WERI-Rb-1 (cell line): ENCODE measurements around the gene NLGN1.

Experiments
- DNase-seq: peaks from one replicate; pipeline ENCODE4 v3.0.0-alpha.2; 2020
- H3K27ac ChIP-seq: fragments of 250-450 bp; sonication (Bioruptor Pico); 2 replicates; pipeline ENCODE4 v1.5.1; 2020; ENCODE audit warnings: mild to moderate bottlenecking, moderate library complexity
- H3K27me3 ChIP-seq: fragments of 250-450 bp; sonication (Bioruptor Pico); 2 replicates; pipeline ENCODE4 v1.5.1; 2021; ENCODE audit warnings: mild to moderate bottlenecking, low read depth, moderate library complexity; ENCODE audit not compliant: insufficient read depth, severe bottlenecking
- H3K36me3 ChIP-seq: fragments of 250-450 bp; sonication (Bioruptor Pico); 2 replicates; pipeline ENCODE4 v1.5.1; 2020; ENCODE audit warnings: mild to moderate bottlenecking, moderate library complexity
- H3K4me3 ChIP-seq: 2 replicates; pipeline ENCODE4 v1.5.1; 2011; ENCODE audit warnings: low read depth, mild to moderate bottlenecking, control low read depth, low read length
- H3K9me3 ChIP-seq: fragments of 250-450 bp; sonication (Bioruptor Pico); 2 replicates; pipeline ENCODE4 v1.5.1; 2021; ENCODE audit warnings: mild to moderate bottlenecking, moderate library complexity; ENCODE audit not compliant: severe bottlenecking
- TF ChIP-seq, protein P1 (sequence below): IDR thresholded peaks from 2 replicates; pipeline ENCODE4 v1.5.1; 2011; ENCODE audit warnings: low read depth, mild to moderate bottlenecking, control low read depth, inconsistent platforms, low read length

The NLGN1 gene

DNA sequence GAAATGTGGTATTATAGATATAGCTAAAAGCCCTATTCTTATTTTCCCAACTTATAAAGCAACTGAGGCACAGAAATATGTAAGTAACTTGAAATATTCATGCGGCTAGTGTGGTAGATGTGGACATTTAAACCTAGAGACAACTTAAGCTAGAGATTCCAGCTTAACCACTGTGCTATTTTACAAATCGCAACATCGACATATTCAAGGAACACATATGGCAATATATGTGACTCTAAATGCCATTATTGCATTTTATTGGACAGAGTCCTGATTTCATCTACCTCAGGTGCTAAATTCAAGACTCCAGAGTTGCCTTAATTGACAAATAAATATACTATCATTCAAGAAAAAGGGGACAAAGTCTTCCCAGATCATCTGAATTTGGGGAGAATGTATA is 442.3 kb downstream of the NLGN1 start:
- Histone ChIP-seq H3K27me3 (no peaks in the 10 kb centered on the region), H3K27ac (no peak overlapping the region), H3K9me3 (no peaks in the 10 kb centered on the region), H3K36me3 (no peaks in the 10 kb centered on the region), H3K4me3 (no peak overlapping the region)
- no peak for DNase-seq
- TF ChIP-seq, protein P1, sequence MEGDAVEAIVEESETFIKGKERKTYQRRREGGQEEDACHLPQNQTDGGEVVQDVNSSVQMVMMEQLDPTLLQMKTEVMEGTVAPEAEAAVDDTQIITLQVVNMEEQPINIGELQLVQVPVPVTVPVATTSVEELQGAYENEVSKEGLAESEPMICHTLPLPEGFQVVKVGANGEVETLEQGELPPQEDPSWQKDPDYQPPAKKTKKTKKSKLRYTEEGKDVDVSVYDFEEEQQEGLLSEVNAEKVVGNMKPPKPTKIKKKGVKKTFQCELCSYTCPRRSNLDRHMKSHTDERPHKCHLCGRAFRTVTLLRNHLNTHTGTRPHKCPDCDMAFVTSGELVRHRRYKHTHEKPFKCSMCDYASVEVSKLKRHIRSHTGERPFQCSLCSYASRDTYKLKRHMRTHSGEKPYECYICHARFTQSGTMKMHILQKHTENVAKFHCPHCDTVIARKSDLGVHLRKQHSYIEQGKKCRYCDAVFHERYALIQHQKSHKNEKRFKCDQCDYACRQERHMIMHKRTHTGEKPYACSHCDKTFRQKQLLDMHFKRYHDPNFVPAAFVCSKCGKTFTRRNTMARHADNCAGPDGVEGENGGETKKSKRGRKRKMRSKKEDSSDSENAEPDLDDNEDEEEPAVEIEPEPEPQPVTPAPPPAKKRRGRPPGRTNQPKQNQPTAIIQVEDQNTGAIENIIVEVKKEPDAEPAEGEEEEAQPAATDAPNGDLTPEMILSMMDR, result no peak

DNA sequence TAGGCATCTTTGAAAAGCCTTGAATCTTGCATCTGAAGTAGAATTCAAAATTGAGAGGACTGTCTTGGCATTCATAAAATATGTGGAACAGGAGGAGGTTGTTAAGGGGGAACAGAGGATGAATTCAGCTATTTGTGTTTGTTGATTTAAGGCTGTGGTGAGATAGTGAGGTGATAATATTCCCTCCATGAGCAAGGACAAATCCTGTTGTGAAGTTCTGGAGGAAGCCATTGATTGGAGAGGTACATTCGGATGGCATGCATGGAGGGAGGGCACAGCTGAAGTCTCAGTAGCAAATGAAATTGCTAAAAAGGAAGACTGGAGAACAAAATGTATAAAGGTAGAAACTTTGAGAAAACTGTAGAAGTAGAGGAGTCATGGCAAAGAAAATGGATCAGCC is 443.8 kb downstream of the NLGN1 start:
- Histone ChIP-seq H3K4me3 (no peak overlapping the region), H3K27ac (no peak overlapping the region), H3K36me3 (no peaks in the 10 kb centered on the region), H3K9me3 (no peaks in the 10 kb centered on the region), H3K27me3 (no peaks in the 10 kb centered on the region)
- TF ChIP-seq, protein P1, result no peak
- no peak for DNase-seq

DNA sequence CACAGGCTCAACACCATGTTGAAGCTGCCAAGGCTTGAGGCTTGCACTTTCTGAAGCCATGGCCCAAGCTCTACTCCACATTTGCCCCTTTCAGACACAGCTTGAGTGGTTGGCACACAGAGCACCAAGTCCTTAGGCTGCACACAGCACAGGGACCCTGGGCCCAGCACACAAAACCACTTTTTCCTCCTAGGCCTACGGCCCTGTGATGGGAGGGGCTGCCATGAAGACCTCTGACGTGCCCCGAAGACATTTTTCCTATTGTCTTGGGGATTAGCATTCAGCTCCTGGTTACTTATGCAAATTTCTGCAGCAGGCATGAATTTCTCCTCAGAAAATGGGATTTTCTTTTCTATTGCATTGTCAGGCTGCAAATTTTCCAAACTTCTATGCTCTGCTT is 445.5 kb downstream of the NLGN1 start:
- Histone ChIP-seq H3K4me3 (no peak overlapping the region), H3K36me3 (no peaks in the 10 kb centered on the region), H3K9me3 (no peaks in the 10 kb centered on the region), H3K27ac (no peak overlapping the region), H3K27me3 (no peaks in the 10 kb centered on the region)
- TF ChIP-seq, protein P1, result no peak
- DNase-seq, result no peak

DNA sequence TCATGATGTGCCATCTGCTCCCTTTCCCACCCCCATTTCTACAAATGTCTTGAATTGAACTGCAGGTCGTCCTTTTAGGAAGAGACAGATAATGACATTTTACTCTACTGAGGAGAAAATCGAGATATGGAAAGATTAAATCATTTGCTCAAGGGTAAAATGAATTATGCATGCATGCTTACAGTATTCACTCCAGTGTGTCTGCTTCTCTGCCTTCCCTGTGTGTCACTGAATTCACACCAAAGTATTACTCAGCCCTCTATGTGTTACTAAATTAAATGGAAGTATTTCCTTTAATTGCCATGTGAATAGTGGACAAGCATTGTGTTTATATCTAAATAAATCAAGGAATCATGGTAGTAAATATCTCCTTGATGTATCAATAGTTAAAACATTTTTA is 449.0 kb downstream of the NLGN1 start:
- Histone ChIP-seq H3K36me3 (no peaks in the 10 kb centered on the region), H3K27me3 (no peaks in the 10 kb centered on the region), H3K4me3 (no peak overlapping the region), H3K9me3 (no peaks in the 10 kb centered on the region), H3K27ac (no peak overlapping the region)
- TF ChIP-seq, protein P1, result no peak
- DNase-seq, result no peak

DNA sequence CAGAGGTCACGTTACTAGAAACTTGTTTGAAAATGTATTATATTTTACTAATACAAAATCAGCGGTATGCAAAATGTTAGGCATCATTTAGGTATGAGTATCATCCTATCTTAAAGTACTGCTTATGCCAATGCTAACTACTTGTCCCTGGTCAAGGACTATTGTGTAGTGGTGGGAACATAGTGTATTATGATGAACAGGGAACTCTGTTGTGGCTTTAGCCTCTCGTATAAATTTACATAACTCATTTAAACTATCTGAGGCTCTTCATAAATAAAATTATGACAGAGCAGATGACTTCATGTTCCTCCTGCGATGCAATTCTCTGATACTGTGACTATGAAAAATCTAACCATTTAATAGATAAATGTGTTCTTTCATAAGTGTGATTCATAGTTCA is 451.9 kb downstream of the NLGN1 start:
- TF ChIP-seq, protein P1, result no peak
- DNase-seq, result no peak
- no peak overlapping the region for H3K27ac ChIP-seq
- no peak overlapping the region for H3K4me3 ChIP-seq
- H3K9me3 ChIP-seq, result no peaks in the 10 kb centered on the region
- no peaks in the 10 kb centered on the region for H3K36me3 ChIP-seq
- H3K27me3 ChIP-seq, result no peaks in the 10 kb centered on the region

DNA sequence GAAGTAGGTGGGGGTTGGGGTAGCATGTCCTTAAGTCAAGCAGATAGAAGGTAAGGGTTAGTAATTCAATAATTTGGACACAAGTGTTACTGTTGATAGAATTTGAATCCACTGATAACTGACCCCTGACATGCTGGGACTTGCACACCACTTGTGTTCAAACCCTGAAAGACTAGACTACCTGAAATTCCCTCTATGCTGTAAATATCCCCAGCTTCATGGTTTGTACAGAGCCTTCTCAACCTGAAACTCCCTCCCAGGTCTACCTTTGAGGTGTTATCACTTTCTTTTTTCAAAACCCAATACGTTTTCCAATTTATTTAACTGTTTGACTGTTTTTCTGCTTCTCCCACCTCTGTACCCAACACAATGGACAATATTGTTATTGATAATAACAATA is 459.6 kb downstream of the NLGN1 start:
- H3K36me3 ChIP-seq, result no peaks in the 10 kb centered on the region
- H3K9me3 ChIP-seq, result no peaks in the 10 kb centered on the region
- DNase-seq, result no peak
- H3K4me3 ChIP-seq, result no peak overlapping the region
- TF ChIP-seq, protein P1, result no peak
- H3K27me3 ChIP-seq, result no peaks in the 10 kb centered on the region
- no peak overlapping the region for H3K27ac ChIP-seq
